Measurements from ENCODE around the gene UHRF1. TPM values are rescaled to one million over a fixed set of nuclear protein-coding genes. Genes with fewer than 3 reads are reported as not detected.

Gene UHRF1
- total RNA-seq, 2 experiments from 2014 or later = 126 to 151 TPM

DNA sequence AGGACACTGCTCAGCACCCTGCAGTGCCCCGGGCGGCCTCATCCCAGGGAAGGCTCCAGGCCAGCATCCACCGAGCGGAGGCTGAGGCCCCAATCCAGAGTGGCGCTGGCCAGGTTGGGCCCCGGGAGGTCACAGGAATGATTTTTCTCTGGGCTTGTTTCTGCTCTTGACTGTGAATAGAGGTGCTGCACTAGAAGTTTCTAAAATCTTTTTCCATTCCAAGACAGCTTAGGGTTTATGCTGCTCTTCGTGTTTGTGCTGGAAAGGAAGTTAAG lies 74.7 kb downstream of the UHRF1 start:
- H3K27me3 Mint-ChIP-seq = no peaks in the 10 kb centered on the region
- ATAC-seq (no peak), DNase-seq (no peak)
- intact Hi-C loops (cut with DNase I, micrococcal nuclease) = no loop called here
- no peak overlapping the region for H3K4me3 Mint-ChIP-seq
- H3K36me3 Mint-ChIP-seq (ENCODE audit: low read depth) = peaks cover 1% of the 10 kb centered on the region
- POLR2A ChIA-PET = no interaction called here
- CTCF ChIA-PET = no interaction called here
- H3K9me3 Mint-ChIP-seq (ENCODE audit: low read depth) = no peaks in the 10 kb centered on the region
- H3K4me1 Mint-ChIP-seq = peaks cover 10% of the 10 kb centered on the region
- no peak overlapping the region for H3K27ac Mint-ChIP-seq

DNA sequence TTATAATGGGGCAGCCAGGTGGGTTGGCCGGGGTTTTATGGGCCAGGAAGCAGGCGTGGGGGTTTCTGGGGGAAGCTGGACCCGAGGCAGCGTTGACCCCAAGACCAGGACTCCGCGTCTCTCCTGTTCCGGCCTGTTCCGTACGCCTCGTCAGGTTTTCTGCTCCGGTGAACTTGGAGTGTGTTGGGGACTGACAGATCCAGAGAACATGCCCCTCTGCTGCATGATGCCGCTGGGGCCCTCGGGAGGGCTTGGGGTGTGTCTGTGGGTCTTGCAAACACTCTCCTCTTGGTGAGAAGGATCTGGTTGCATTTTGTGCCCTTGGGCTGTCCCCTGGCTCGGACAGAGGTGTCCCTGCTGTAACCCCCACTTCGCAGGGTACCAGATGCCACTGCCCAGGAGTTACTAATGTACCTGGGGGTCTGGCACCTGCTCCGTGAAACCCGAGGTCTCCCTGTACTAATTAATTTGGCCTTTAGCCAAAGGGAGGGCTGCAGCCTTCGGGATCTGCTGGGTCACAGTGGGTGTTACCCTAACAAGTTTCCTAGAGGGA lies 75.2 kb downstream of the UHRF1 start:
- H3K9me3 Mint-ChIP-seq (ENCODE audit: low read depth) = no peaks in the 10 kb centered on the region
- ATAC-seq (no peak), DNase-seq (no peak)
- CTCF ChIA-PET = no interaction called here
- H3K27me3 Mint-ChIP-seq = no peaks in the 10 kb centered on the region
- peaks cover 1% of the 10 kb centered on the region for H3K36me3 Mint-ChIP-seq (ENCODE audit: low read depth)
- no peak overlapping the region for H3K4me3 Mint-ChIP-seq
- H3K27ac Mint-ChIP-seq = no peak overlapping the region
- intact Hi-C loops (cut with DNase I, micrococcal nuclease) = no loop called here
- POLR2A ChIA-PET = no interaction called here
- peaks cover 10% of the 10 kb centered on the region for H3K4me1 Mint-ChIP-seq

DNA sequence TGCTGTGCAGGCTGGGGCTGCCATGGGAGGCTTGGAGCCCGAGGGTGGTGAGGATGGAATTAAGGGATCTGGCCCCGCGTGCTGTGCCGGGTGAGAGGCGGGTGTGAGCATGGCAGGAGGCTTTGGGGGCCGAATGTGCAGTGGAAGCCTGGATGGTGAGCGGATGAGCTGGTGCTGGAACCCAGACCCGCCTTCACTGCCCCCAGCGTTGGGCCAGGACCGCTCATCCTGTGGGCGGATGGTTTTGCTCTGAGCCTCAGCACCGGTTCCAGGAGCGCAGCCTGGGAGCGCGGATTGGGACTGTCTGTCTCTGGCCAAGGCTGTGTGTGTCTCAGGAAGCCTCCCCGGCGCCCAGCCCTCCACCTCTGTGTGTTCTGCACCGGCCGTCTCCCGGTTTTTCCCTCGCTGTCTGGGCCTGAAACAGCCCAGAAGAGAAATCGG lies 76.3 kb downstream of the UHRF1 start:
- Mint-ChIP-seq H3K27me3 (no peaks in the 10 kb centered on the region), H3K9me3 (ENCODE audit: low read depth) (no peaks in the 10 kb centered on the region), H3K4me3 (no peak overlapping the region), H3K27ac (no peak overlapping the region), H3K36me3 (ENCODE audit: low read depth) (peaks cover 1% of the 10 kb centered on the region), H3K4me1 (peaks cover 9% of the 10 kb centered on the region)
- ATAC-seq = no peak
- POLR2A ChIA-PET = interaction anchor here (0.6 kb wide), 1 partner anchor 69 kb away, joined by 3 read pairs; no protein-coding TSS in a partner anchor
- no peak for DNase-seq
- CTCF ChIA-PET = no interaction called here
- intact Hi-C loops (cut with DNase I, micrococcal nuclease) = no loop called here

DNA sequence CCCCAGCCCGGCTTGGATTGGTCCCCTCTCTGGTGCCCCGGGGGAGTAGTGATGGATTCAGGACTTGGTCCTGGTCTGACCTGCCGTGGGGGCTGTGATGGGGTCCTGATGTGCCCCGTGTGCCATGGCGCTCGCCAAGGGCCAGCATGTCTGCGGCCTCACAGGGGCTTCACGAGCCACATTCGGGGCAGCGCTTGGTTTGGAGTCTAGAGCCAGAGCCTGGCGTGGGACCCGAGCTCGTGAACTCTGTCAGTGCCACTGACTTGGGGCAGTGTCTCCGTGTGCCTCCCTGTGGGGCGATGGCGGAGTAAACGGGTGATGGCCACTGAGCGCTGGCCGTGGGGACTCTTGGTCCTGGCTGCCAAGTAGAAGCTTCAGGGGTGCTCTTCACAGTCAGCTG lies 76.8 kb downstream of the UHRF1 start:
- DNase-seq = no peak
- Mint-ChIP-seq H3K4me1 (peaks cover 8% of the 10 kb centered on the region), H3K36me3 (ENCODE audit: low read depth) (peaks cover 1% of the 10 kb centered on the region), H3K27ac (no peak overlapping the region), H3K4me3 (no peak overlapping the region), H3K9me3 (ENCODE audit: low read depth) (no peaks in the 10 kb centered on the region), H3K27me3 (no peaks in the 10 kb centered on the region)
- intact Hi-C loops (cut with DNase I, micrococcal nuclease) = no loop called here
- ATAC-seq = no peak
- POLR2A ChIA-PET = interaction anchor here (0.6 kb wide), 1 partner anchor 191 kb away, joined by 3 read pairs; no protein-coding TSS in a partner anchor
- CTCF ChIA-PET = no interaction called here

DNA sequence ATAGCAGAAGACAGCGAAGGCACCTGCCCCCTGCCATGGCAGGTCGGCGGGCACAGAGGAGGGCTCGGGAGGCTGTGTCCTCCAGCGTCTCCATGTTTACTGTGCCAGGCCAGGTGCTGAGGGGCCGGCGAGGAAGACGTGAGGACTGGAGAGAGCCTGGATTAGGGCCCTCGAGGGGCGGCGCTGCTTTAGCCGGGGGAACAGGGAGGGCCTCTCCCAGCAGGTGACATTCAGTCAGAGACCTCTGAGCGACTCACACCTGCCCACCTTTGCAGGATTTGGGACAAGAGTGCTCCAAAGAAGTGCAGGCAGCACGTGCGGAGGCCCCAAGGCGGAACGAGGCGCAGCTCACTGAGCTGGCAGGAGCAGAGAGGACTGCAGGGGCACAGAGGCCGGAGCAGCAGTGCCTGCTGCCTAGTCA lies 77.2 kb downstream of the UHRF1 start:
- CTCF ChIA-PET = no interaction called here
- DNase-seq = no peak
- Mint-ChIP-seq H3K27me3 (no peaks in the 10 kb centered on the region), H3K9me3 (ENCODE audit: low read depth) (no peaks in the 10 kb centered on the region), H3K27ac (no peak overlapping the region), H3K4me1 (peaks cover 8% of the 10 kb centered on the region), H3K36me3 (ENCODE audit: low read depth) (peaks cover 3% of the 10 kb centered on the region), H3K4me3 (no peak overlapping the region)
- no peak for ATAC-seq
- POLR2A ChIA-PET = interaction anchor here (0.6 kb wide), 1 partner anchor 190 kb away, joined by 3 read pairs; no protein-coding TSS in a partner anchor
- intact Hi-C loops (cut with DNase I, micrococcal nuclease) = no loop called here

DNA sequence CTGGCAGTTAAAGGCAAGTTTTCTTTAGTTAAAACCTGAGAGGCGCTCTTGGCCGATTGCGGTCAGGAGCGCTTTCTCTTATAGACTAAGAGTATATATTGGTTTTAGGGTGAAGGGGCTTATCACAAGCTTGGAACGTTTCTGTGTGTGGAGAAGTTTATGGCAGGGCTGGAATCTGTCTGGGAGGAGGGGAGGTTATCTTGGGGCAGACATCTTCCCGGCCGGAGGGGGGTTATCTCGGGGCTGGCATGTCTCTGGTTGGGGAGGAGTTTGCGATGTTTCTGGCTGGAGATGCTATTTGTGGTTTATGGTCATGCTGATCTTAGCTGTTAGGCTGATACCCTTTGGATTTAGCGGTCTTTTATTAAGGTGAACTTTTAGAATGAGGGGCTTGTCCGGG lies 78.0 kb downstream of the UHRF1 start:
- no peak overlapping the region for H3K27ac Mint-ChIP-seq
- CTCF ChIA-PET = no interaction called here
- H3K36me3 Mint-ChIP-seq (ENCODE audit: low read depth) = peaks cover 10% of the 10 kb centered on the region
- intact Hi-C loops (cut with DNase I, micrococcal nuclease) = no loop called here
- H3K9me3 Mint-ChIP-seq (ENCODE audit: low read depth) = peaks cover 3% of the 10 kb centered on the region
- H3K4me1 Mint-ChIP-seq = peaks cover 8% of the 10 kb centered on the region
- H3K4me3 Mint-ChIP-seq = no peak overlapping the region
- ATAC-seq (no peak), DNase-seq (no peak)
- POLR2A ChIA-PET = no interaction called here
- H3K27me3 Mint-ChIP-seq = no peaks in the 10 kb centered on the region

DNA sequence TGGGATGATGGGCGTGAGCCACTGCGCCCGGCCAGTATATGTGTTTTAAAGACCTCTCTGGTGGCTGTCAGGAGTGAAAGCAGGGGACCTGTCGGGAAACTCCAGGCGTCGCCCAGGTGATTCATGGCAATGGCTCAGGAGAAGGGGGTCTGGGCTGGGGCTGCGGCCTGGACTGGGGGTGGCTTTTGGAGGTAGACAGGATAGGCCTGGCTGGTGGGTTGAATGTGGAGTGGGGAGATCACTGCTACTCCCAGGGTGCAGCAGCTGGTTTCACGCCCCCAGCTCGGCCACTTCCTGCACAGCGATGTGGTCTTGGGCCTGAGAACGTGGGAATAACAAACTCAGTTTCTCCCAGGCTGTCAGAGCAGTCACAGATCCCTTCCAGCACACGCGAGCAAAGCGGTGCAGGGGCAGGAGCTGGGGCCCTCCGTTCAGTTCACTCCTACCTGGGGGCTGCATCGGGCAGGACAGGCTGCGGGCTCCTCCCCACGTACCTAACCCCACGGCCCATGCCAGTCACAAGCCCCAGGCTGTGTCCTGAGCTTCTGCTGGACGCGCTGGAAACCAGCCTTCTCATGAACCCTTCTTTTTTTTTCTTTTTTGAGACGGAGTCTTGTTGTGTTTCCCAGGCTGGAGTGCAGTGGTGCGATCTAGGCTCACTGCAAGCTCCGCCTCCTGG lies 78.5 kb downstream of the UHRF1 start:
- POLR2A ChIA-PET = interaction anchor here (0.6 kb wide), 1 partner anchor 61 kb away, joined by 8 read pairs; no protein-coding TSS in a partner anchor
- intact Hi-C loops (cut with DNase I, micrococcal nuclease) = no loop called here
- H3K27ac Mint-ChIP-seq = no peak overlapping the region
- CTCF ChIA-PET = no interaction called here
- no peaks in the 10 kb centered on the region for H3K27me3 Mint-ChIP-seq
- no peak overlapping the region for H3K4me3 Mint-ChIP-seq
- peaks cover 13% of the 10 kb centered on the region for H3K36me3 Mint-ChIP-seq (ENCODE audit: low read depth)
- H3K4me1 Mint-ChIP-seq = peaks cover 10% of the 10 kb centered on the region
- ATAC-seq (no peak), DNase-seq (no peak)
- peaks cover 5% of the 10 kb centered on the region for H3K9me3 Mint-ChIP-seq (ENCODE audit: low read depth)

DNA sequence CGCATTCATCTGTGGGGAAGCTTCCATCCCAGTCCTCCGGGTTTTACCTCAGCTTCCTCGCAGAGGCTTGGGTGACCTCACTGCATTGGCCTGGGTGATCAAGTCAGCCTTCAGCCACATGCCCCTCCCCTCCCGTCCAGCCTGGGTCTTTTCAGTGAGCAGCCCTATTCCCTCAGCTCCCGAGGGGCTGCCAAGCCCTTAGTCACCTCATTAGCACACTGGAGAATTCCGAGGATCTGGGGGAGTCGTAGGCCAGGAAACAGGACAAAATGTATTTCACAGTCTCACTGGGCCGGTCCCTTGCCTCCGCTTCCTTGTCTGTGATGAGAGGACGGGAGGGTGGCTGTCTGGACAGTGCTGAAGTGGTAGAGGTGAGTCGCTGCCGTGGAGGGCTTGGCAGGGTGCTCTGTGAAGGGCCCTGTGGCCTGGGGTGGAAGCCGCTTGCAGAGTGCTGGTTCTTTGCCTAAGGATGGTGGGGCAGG lies 79.5 kb downstream of the UHRF1 start:
- intact Hi-C loops (cut with DNase I, micrococcal nuclease) = no loop called here
- CTCF ChIA-PET = no interaction called here
- H3K9me3 Mint-ChIP-seq (ENCODE audit: low read depth) = peaks cover 5% of the 10 kb centered on the region
- ATAC-seq (no peak), DNase-seq (no peak)
- no peak overlapping the region for H3K4me3 Mint-ChIP-seq
- no peak overlapping the region for H3K27ac Mint-ChIP-seq
- peaks cover 16% of the 10 kb centered on the region for H3K36me3 Mint-ChIP-seq (ENCODE audit: low read depth)
- H3K4me1 Mint-ChIP-seq = peaks cover 15% of the 10 kb centered on the region
- POLR2A ChIA-PET = interaction anchor here (0.6 kb wide), 2 partner anchors 52 to 62 kb away, joined by 3 to 8 read pairs; no protein-coding TSS in a partner anchor
- H3K27me3 Mint-ChIP-seq = no peaks in the 10 kb centered on the region

DNA sequence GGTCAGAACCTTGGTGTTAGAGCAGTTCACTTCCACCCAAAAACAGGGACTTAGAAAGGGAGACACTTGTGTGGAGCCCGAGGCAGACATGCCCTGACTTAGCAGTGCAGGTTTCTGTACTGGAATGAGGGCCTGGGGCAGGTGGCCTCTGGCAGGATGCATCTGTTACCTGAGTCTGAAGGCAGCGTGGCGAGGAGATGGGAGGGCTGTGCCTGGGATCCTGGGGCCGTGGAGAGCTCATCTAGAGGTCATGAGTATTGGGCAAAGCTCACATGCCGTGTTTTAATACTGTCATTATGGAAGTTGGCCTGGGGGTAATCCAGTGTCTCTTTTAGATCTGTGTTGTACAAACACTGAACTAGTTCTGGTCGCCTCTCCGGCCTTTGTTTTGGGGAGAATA lies 81.0 kb downstream of the UHRF1 start:
- POLR2A ChIA-PET = no interaction called here
- DNase-seq = no peak
- no peak overlapping the region for H3K4me3 Mint-ChIP-seq
- intact Hi-C loops (cut with DNase I, micrococcal nuclease) = no loop called here
- H3K36me3 Mint-ChIP-seq (ENCODE audit: low read depth) = peaks cover 16% of the 10 kb centered on the region
- no peaks in the 10 kb centered on the region for H3K27me3 Mint-ChIP-seq
- CTCF ChIA-PET = no interaction called here
- peaks cover 5% of the 10 kb centered on the region for H3K9me3 Mint-ChIP-seq (ENCODE audit: low read depth)
- H3K27ac Mint-ChIP-seq = no peak overlapping the region
- peaks cover 17% of the 10 kb centered on the region for H3K4me1 Mint-ChIP-seq
- no peak for ATAC-seq

DNA sequence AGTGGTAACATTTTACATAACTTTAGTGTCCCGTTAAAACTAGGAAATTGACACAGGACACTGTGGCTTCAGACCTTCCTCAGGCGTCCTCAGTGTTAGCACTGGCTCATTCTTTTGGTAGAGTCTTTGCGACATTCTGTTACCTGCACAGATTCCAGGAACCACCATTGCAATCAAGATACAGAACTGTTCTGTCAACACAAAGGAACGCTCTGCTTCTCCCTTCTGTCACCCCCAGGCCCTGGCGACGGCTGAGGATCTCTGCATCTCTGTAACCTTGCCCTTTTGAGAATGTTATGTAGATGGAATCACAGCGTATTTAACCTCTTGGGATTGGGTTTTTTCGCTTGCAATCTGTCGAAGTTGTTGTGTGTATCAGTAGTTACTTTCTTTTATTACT lies 82.2 kb downstream of the UHRF1 start:
- H3K9me3 Mint-ChIP-seq (ENCODE audit: low read depth) = peaks cover 5% of the 10 kb centered on the region
- CTCF ChIA-PET = no interaction called here
- no peak for DNase-seq

DNA sequence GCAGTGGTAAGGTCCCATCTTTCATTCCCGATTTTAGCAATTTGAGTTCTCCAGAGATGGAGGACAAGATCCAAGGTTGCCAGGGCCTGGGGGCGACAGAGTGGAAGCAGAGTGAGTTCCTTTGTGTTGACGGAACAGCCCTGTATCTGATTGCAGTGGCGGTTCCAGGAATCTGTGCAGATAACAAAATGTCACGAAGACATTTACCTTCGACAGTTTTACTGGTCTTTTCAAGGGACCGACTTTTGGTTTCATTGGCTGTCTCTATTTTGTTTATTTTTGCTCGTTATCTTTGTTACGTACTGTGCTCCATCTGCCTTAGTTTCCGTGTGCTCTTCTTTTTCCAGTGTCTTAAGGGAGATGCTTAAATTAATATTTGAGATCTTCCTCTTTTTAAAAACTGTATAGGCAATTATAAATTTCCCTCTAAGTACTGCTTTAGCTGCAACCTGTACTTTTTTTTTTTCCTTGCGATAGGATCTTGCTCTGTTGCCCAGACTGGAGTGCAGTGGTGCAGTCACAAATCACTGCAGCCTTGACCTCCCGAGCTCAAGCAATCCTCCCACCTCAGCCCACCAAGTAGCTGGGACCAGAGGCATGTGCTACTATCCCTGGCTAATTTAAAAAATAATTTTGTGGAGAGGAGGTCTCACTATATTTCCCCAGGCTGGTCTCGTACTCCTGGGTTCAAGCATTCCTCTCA lies 82.8 kb downstream of the UHRF1 start:
- ATAC-seq (no peak), DNase-seq (no peak)
- Mint-ChIP-seq H3K9me3 (ENCODE audit: low read depth) (peaks cover 5% of the 10 kb centered on the region), H3K36me3 (ENCODE audit: low read depth) (peaks cover 20% of the 10 kb centered on the region), H3K27me3 (no peaks in the 10 kb centered on the region), H3K4me1 (peaks cover 15% of the 10 kb centered on the region), H3K27ac (no peak overlapping the region), H3K4me3 (no peak overlapping the region)
- CTCF ChIA-PET = no interaction called here
- POLR2A ChIA-PET = no interaction called here
- intact Hi-C loops (cut with DNase I, micrococcal nuclease) = no loop called here

More for the DNA sequence above, 82.2 kb downstream of the UHRF1 start:
- intact Hi-C loops (cut with DNase I, micrococcal nuclease) = no loop called here
- no peak overlapping the region for H3K4me3 Mint-ChIP-seq
- H3K4me1 Mint-ChIP-seq = peaks cover 15% of the 10 kb centered on the region
- H3K27ac Mint-ChIP-seq = no peak overlapping the region
- POLR2A ChIA-PET = no interaction called here
- ATAC-seq = no peak
- peaks cover 17% of the 10 kb centered on the region for H3K36me3 Mint-ChIP-seq (ENCODE audit: low read depth)
- no peaks in the 10 kb centered on the region for H3K27me3 Mint-ChIP-seq

DNA sequence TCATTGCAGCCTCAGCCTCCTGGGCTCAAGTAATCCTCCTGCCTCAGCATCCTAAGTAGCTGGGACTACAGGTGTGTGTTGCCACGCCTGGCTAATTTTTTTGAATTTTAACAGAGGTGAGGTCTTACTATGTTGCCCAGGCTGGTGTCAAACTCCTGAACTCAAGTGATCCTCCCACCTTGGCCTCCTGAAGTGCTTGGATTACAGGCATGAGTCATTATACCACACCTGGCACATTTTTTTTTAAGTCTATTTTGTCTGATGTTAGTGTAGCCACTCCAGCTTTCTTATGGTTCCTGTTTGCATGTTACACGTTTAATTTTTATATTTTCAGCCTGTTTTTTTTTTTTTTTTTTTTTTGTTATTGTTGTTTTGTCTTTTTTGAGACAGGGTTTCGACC lies 84.4 kb downstream of the UHRF1 start:
- Mint-ChIP-seq H3K36me3 (ENCODE audit: low read depth) (peaks cover 20% of the 10 kb centered on the region), H3K9me3 (ENCODE audit: low read depth) (peaks cover 5% of the 10 kb centered on the region), H3K27me3 (no peaks in the 10 kb centered on the region), H3K27ac (no peak overlapping the region), H3K4me3 (no peak overlapping the region), H3K4me1 (peaks cover 9% of the 10 kb centered on the region)
- ChIA-PET POLR2A (no interaction called here), CTCF (no interaction called here)
- intact Hi-C loops (cut with DNase I, micrococcal nuclease) = no loop called here
- ATAC-seq (no peak), DNase-seq (no peak)
